ENCODE data around the gene TRPM8. TPM values are rescaled to one million over a fixed set of nuclear protein-coding genes. Genes with fewer than 3 reads are reported as not detected.

Gene TRPM8
- total and polyA plus RNA-seq, 2 donors (not counting 1 experiment from before 2014, with no cell fraction given), result 0.49 to 0.99 TPM

DNA sequence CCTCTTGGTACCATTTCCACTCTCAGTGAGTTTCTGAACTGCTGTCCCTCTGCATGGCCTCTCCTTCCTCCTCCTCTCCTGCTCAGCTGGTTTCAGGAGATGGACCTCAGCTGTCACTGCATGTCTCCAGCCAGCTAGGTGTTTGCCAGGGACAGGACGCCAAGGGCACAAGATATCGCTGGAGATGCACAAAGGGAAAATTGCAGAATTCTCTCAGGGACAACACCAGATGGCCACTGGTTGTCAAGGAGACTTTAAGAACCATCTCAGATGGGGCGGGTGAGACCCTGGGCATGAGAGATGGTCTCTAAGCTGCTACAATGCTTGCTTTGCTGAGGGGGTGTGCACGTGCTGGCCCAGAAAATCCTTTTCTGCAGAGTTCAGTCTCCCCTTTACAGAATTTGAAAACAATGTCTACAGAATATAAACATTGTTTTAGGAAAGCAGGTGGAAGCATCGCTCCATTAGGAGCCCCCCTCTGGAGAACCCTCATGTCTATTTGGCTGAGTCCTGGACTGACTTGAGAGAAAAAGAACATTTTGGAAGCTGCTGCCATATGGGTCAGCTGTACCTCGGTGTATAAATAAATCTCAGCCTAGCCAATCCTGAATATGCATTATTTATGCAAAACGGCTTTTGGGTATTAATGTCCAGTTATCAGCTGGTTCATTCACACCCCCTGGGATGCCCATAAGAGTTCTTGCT is 75.5 kb downstream of the TRPM8 start:
- Histone ChIP-seq H3K4me1 (ENCODE audit: control insufficient read depth, extremely low read depth, insufficient read depth, low read length) (no peaks in the 10 kb centered on the region), H3K9ac (ENCODE audit: insufficient read depth, low read length) (no peak overlapping the region), H3K36me3 (ENCODE audit: control insufficient read depth, insufficient read depth, low read length) (no peaks in the 10 kb centered on the region), H3K9me3 (ENCODE audit: control insufficient read depth, insufficient read depth, low read depth, low read length) (no peaks in the 10 kb centered on the region), H3K27me3 (ENCODE audit: control insufficient read depth, insufficient read depth, low read length) (no peaks in the 10 kb centered on the region), H2AFZ (ENCODE audit: low read length) (no peak overlapping the region), H3K27ac (ENCODE audit: insufficient read depth, low read length) (no peak overlapping the region), H3K79me2 (ENCODE audit: control insufficient read depth, insufficient read depth, low read length) (no peaks in the 10 kb centered on the region), H3K4me3 (replicated peaks in 1 of 4; ENCODE audit: control extremely low read depth in 1 of 4, insufficient read depth in 1 of 4, low read depth in 3 of 4, low read length in 4 of 4) (no peak overlapping the region), H3K4me2 (ENCODE audit: extremely low read depth, insufficient read depth, low read length) (no peak overlapping the region), H4K20me1 (ENCODE audit: control insufficient read depth, extremely low read depth, insufficient read depth, low read length) (no peaks in the 10 kb centered on the region)
- DNase-seq (ENCODE audit: low read depth in 2 of 2), result no peak
- TF ChIP-seq, protein P1, sequence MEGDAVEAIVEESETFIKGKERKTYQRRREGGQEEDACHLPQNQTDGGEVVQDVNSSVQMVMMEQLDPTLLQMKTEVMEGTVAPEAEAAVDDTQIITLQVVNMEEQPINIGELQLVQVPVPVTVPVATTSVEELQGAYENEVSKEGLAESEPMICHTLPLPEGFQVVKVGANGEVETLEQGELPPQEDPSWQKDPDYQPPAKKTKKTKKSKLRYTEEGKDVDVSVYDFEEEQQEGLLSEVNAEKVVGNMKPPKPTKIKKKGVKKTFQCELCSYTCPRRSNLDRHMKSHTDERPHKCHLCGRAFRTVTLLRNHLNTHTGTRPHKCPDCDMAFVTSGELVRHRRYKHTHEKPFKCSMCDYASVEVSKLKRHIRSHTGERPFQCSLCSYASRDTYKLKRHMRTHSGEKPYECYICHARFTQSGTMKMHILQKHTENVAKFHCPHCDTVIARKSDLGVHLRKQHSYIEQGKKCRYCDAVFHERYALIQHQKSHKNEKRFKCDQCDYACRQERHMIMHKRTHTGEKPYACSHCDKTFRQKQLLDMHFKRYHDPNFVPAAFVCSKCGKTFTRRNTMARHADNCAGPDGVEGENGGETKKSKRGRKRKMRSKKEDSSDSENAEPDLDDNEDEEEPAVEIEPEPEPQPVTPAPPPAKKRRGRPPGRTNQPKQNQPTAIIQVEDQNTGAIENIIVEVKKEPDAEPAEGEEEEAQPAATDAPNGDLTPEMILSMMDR (conservative IDR thresholded peaks at IDR 0.05 in 1 of 2, IDR thresholded peaks at IDR 0.05 in 1 of 2; ENCODE audit: low read depth in 1 of 2, low read length in 2 of 2), result no peak
- TF ChIP-seq EZH2 (IDR thresholded peaks at IDR 0.05; ENCODE audit: low read length, missing control alignments), result no peak

DNA sequence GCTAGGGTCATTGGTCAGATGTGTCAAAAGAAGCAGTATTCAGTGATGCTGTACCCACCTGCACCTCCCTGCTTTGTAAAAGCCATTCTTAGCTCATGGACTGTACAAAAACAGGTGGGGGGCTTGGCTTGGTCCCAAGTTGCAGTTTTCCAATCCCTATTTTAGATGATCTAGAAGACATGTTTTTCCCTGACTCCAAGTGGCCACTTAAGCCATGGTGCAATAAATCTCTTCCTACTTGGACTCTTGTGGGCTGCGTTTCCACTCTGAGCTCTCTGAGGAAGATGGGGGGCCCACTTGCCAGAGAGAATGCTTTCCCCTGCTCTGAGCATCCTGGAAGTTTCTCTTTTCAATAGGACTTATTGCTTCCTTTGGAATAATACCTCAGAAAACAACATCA is 76.3 kb downstream of the TRPM8 start:
- Histone ChIP-seq H3K4me3 (replicated peaks in 1 of 4; ENCODE audit: control extremely low read depth in 1 of 4, insufficient read depth in 1 of 4, low read depth in 3 of 4, low read length in 4 of 4) (no peak overlapping the region), H3K9ac (ENCODE audit: insufficient read depth, low read length) (no peak overlapping the region), H3K27ac (ENCODE audit: insufficient read depth, low read length) (no peak overlapping the region), H3K27me3 (ENCODE audit: control insufficient read depth, insufficient read depth, low read length) (no peaks in the 10 kb centered on the region), H3K36me3 (ENCODE audit: control insufficient read depth, insufficient read depth, low read length) (no peaks in the 10 kb centered on the region), H3K9me3 (ENCODE audit: control insufficient read depth, insufficient read depth, low read depth, low read length) (no peaks in the 10 kb centered on the region), H4K20me1 (ENCODE audit: control insufficient read depth, extremely low read depth, insufficient read depth, low read length) (no peaks in the 10 kb centered on the region), H3K79me2 (ENCODE audit: control insufficient read depth, insufficient read depth, low read length) (no peaks in the 10 kb centered on the region), H2AFZ (ENCODE audit: low read length) (no peak overlapping the region), H3K4me2 (ENCODE audit: extremely low read depth, insufficient read depth, low read length) (no peak overlapping the region), H3K4me1 (ENCODE audit: control insufficient read depth, extremely low read depth, insufficient read depth, low read length) (no peaks in the 10 kb centered on the region)
- TF ChIP-seq, protein P1 (conservative IDR thresholded peaks at IDR 0.05 in 1 of 2, IDR thresholded peaks at IDR 0.05 in 1 of 2; ENCODE audit: low read depth in 1 of 2, low read length in 2 of 2), result no peak
- no peak for TF ChIP-seq EZH2 (IDR thresholded peaks at IDR 0.05; ENCODE audit: low read length, missing control alignments)
- DNase-seq (ENCODE audit: low read depth in 2 of 2), result no peak

DNA sequence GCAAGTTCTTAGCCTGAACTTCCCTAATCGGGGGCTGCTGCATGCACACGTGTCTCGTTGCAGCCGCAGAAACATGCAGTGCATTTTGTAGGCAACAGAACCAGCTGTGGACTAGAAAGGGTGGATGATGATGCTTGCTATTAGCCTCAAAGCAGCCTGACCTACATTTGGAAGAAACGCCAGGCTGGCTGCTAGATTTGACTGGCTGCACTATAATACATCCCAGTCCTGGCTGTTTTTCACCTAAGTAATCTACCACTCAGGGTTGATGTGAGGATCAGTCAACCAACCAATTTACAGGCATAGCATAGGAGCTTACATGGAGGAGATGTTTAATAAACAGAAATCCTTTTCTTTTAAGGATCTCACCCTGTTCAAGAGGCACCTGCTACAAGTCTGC is 77.0 kb downstream of the TRPM8 start:
- H2AFZ ChIP-seq (ENCODE audit: low read length), result no peak overlapping the region
- H3K4me3 ChIP-seq (replicated peaks in 1 of 4; ENCODE audit: control extremely low read depth in 1 of 4, insufficient read depth in 1 of 4, low read depth in 3 of 4, low read length in 4 of 4), result no peak overlapping the region
- H3K79me2 ChIP-seq (ENCODE audit: control insufficient read depth, insufficient read depth, low read length), result no peaks in the 10 kb centered on the region
- DNase-seq (ENCODE audit: low read depth in 2 of 2), result no peak
- H3K27ac ChIP-seq (ENCODE audit: insufficient read depth, low read length), result no peak overlapping the region
- no peak overlapping the region for H3K4me2 ChIP-seq (ENCODE audit: extremely low read depth, insufficient read depth, low read length)
- no peaks in the 10 kb centered on the region for H3K4me1 ChIP-seq (ENCODE audit: control insufficient read depth, extremely low read depth, insufficient read depth, low read length)
- H3K9me3 ChIP-seq (ENCODE audit: control insufficient read depth, insufficient read depth, low read depth, low read length), result no peaks in the 10 kb centered on the region
- no peak for TF ChIP-seq EZH2 (IDR thresholded peaks at IDR 0.05; ENCODE audit: low read length, missing control alignments)
- TF ChIP-seq, protein P1 (conservative IDR thresholded peaks at IDR 0.05 in 1 of 2, IDR thresholded peaks at IDR 0.05 in 1 of 2; ENCODE audit: low read depth in 1 of 2, low read length in 2 of 2), result no peak
- H4K20me1 ChIP-seq (ENCODE audit: control insufficient read depth, extremely low read depth, insufficient read depth, low read length), result no peaks in the 10 kb centered on the region
- no peak overlapping the region for H3K9ac ChIP-seq (ENCODE audit: insufficient read depth, low read length)
- no peaks in the 10 kb centered on the region for H3K27me3 ChIP-seq (ENCODE audit: control insufficient read depth, insufficient read depth, low read length)
- no peaks in the 10 kb centered on the region for H3K36me3 ChIP-seq (ENCODE audit: control insufficient read depth, insufficient read depth, low read length)
